ENCODE results near the gene IRX6. TPM values are rescaled to one million over a fixed set of nuclear protein-coding genes. Genes with fewer than 3 reads are reported as not detected.

IRX6 gene
- total and polyA plus RNA-seq, 2 of the 8 experiments (the other 6 are each of a cell fraction or from before 2014, with no cell fraction given) = 0.61 TPM; not detected in 1

DNA sequence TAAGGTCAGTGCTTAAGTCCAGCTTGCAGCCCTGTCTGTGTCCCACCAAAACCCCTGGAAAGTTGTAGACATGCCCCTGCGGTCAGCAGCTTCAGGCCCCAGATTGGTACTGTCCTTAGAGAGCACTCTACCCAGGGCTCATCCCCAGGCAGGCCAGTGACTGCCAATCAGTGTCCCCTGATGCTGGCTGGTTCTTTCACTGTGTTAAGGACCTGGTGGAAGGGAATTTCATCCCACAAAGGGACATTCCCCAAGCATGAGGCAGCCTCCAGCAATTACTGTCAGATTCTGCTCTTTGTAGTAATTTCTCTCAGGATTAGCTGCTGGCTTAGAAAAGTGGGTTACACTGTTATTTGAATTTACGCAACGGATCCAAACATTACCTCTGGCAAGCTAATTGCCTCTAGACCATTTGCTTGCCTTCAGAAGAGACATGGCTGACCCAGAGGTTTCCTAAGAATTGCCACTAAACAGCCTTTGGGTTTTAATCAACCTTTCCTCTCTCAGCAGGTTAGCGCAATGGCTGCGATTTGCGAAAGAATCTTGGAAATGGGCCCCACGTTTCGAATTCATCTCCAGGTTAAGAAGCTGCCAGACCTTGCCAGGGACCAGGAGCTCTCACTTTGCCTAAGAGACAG, 5.9 kb downstream of the IRX6 start (continued):
- TF ChIP-seq, protein P1, sequence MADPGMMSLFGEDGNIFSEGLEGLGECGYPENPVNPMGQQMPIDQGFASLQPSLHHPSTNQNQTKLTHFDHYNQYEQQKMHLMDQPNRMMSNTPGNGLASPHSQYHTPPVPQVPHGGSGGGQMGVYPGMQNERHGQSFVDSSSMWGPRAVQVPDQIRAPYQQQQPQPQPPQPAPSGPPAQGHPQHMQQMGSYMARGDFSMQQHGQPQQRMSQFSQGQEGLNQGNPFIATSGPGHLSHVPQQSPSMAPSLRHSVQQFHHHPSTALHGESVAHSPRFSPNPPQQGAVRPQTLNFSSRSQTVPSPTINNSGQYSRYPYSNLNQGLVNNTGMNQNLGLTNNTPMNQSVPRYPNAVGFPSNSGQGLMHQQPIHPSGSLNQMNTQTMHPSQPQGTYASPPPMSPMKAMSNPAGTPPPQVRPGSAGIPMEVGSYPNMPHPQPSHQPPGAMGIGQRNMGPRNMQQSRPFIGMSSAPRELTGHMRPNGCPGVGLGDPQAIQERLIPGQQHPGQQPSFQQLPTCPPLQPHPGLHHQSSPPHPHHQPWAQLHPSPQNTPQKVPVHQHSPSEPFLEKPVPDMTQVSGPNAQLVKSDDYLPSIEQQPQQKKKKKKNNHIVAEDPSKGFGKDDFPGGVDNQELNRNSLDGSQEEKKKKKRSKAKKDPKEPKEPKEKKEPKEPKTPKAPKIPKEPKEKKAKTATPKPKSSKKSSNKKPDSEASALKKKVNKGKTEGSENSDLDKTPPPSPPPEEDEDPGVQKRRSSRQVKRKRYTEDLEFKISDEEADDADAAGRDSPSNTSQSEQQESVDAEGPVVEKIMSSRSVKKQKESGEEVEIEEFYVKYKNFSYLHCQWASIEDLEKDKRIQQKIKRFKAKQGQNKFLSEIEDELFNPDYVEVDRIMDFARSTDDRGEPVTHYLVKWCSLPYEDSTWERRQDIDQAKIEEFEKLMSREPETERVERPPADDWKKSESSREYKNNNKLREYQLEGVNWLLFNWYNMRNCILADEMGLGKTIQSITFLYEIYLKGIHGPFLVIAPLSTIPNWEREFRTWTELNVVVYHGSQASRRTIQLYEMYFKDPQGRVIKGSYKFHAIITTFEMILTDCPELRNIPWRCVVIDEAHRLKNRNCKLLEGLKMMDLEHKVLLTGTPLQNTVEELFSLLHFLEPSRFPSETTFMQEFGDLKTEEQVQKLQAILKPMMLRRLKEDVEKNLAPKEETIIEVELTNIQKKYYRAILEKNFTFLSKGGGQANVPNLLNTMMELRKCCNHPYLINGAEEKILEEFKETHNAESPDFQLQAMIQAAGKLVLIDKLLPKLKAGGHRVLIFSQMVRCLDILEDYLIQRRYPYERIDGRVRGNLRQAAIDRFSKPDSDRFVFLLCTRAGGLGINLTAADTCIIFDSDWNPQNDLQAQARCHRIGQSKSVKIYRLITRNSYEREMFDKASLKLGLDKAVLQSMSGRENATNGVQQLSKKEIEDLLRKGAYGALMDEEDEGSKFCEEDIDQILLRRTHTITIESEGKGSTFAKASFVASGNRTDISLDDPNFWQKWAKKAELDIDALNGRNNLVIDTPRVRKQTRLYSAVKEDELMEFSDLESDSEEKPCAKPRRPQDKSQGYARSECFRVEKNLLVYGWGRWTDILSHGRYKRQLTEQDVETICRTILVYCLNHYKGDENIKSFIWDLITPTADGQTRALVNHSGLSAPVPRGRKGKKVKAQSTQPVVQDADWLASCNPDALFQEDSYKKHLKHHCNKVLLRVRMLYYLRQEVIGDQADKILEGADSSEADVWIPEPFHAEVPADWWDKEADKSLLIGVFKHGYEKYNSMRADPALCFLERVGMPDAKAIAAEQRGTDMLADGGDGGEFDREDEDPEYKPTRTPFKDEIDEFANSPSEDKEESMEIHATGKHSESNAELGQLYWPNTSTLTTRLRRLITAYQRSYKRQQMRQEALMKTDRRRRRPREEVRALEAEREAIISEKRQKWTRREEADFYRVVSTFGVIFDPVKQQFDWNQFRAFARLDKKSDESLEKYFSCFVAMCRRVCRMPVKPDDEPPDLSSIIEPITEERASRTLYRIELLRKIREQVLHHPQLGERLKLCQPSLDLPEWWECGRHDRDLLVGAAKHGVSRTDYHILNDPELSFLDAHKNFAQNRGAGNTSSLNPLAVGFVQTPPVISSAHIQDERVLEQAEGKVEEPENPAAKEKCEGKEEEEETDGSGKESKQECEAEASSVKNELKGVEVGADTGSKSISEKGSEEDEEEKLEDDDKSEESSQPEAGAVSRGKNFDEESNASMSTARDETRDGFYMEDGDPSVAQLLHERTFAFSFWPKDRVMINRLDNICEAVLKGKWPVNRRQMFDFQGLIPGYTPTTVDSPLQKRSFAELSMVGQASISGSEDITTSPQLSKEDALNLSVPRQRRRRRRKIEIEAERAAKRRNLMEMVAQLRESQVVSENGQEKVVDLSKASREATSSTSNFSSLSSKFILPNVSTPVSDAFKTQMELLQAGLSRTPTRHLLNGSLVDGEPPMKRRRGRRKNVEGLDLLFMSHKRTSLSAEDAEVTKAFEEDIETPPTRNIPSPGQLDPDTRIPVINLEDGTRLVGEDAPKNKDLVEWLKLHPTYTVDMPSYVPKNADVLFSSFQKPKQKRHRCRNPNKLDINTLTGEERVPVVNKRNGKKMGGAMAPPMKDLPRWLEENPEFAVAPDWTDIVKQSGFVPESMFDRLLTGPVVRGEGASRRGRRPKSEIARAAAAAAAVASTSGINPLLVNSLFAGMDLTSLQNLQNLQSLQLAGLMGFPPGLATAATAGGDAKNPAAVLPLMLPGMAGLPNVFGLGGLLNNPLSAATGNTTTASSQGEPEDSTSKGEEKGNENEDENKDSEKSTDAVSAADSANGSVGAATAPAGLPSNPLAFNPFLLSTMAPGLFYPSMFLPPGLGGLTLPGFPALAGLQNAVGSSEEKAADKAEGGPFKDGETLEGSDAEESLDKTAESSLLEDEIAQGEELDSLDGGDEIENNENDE (IDR thresholded peaks at IDR 0.05; ENCODE audit: insufficient replicate concordance, low read length) = no peak
- TF ChIP-seq KDM5A (IDR thresholded peaks at IDR 0.05; ENCODE audit: low read length) (no peak), RAD21 (IDR thresholded peaks at IDR 0.05 in 1 of 2, conservative IDR thresholded peaks at IDR 0.05 in 1 of 2; ENCODE audit: low read depth in 2 of 2, low read length in 2 of 2) (no peak), HDAC2 (IDR thresholded peaks at IDR 0.05; ENCODE audit: borderline replicate concordance in 1 of 2, low read depth in 2 of 2, low read length in 2 of 2) (no peak), SIX5 (IDR thresholded peaks at IDR 0.05; ENCODE audit: low read depth, low read length) (no peak), EGR1 (IDR thresholded peaks at IDR 0.05; ENCODE audit: borderline replicate concordance, low read depth, low read length) (no peak), HDAC6 (IDR thresholded peaks at IDR 0.05; ENCODE audit: low read depth, low read length) (no peak)
